Neural cell (in vitro differentiated cells): Measurements from ENCODE around the gene STPG3. TPM values are rescaled to one million over a fixed set of nuclear protein-coding genes. Genes with fewer than 3 reads are reported as not detected.
A peak's percentile ranks its signal among the peaks of the same experiment; 100 is the strongest.
"Not testable (repeated sequence)": the region's sequence is repeated elsewhere in the genome, so short reads cannot be mapped to it uniquely, and the experiment has no call there.

Source experiments
- H2AFZ ChIP-seq: fragments of 200-600, 300-800 bp; sonication (generic), shearing (Covaris generic); 2 replicates; pipeline ENCODE4 v1.6.0; 2014; ENCODE audit warnings: low read depth, mild to moderate bottlenecking, antibody characterized with exemption, low read length, moderate library complexity
- H3F3A ChIP-seq: fragments of 200-600 bp; shearing (Covaris generic); 2 replicates; pipeline ENCODE4 v1.6.1; 2016; ENCODE audit warnings: mild to moderate bottlenecking, moderate library complexity, mixed read lengths, antibody characterized with exemption, low read length; ENCODE audit not compliant: insufficient read depth, poor library complexity, severe bottlenecking
- H3K27ac ChIP-seq: fragments of 200-600, 300-800 bp; sonication (generic), shearing (Covaris generic); 2 replicates; pipeline ENCODE4 v1.5.1; 2014; ENCODE audit warnings: mild to moderate bottlenecking, low read length, moderate library complexity
- H3K27me3 ChIP-seq: fragments of 300-800, 200-600 bp; sonication (generic), shearing (Covaris generic); 2 replicates; pipeline ENCODE4 v1.6.0; 2014; ENCODE audit warnings: mild to moderate bottlenecking, low read depth, low read length, moderate library complexity; ENCODE audit not compliant: insufficient read depth
- H3K36me3 ChIP-seq: fragments of 300-800, 200-600 bp; sonication (generic), shearing (Covaris generic); 2 replicates; pipeline ENCODE4 v1.5.1; 2014; ENCODE audit warnings: mild to moderate bottlenecking, antibody characterized with exemption, low read length, moderate library complexity; ENCODE audit not compliant: insufficient read depth
- H3K4me2 ChIP-seq: fragments of 300-800, 200-600 bp; sonication (generic), shearing (Covaris generic); 2 replicates; pipeline ENCODE4 v1.6.0; 2014; ENCODE audit warnings: mild to moderate bottlenecking, low read length
- H3K4me3 ChIP-seq: fragments of 300-800, 200-600 bp; sonication (generic), shearing (Covaris generic); 2 replicates; pipeline ENCODE4 v1.5.1; 2014; ENCODE audit warnings: mild to moderate bottlenecking, low read length, moderate library complexity
- H3K79me2 ChIP-seq: fragments of 200-600 bp; shearing (Covaris generic); replicated peaks from 2 replicates; pipeline ENCODE4 v1.6.0; 2014; ENCODE audit warnings: mild to moderate bottlenecking, low read length, moderate library complexity; ENCODE audit not compliant: insufficient read depth
- H3K9ac ChIP-seq: fragments of 300-800, 200-600 bp; sonication (generic), shearing (Covaris generic); 2 replicates; pipeline ENCODE4 v1.6.1; 2016; ENCODE audit warnings: mild to moderate bottlenecking, low read length, mixed read lengths
- H3K9me2 ChIP-seq: fragments of 200-600 bp; shearing (Covaris generic); 2 replicates; pipeline ENCODE4 v1.6.1; 2016; ENCODE audit warnings: mild to moderate bottlenecking, low read length, mixed read lengths; ENCODE audit not compliant: insufficient read depth
- H3K9me3 ChIP-seq: fragments of 200-600, 300-800 bp; sonication (generic), shearing (Covaris generic); 2 replicates; pipeline ENCODE4 v1.6.1; 2016; ENCODE audit warnings: mild to moderate bottlenecking, mixed run types, low read length, moderate library complexity, mixed read lengths
- H4K20me1 ChIP-seq: fragments of 200-600 bp; shearing (Covaris generic); 2 replicates; pipeline ENCODE4 v1.6.1; 2016; ENCODE audit warnings: mild to moderate bottlenecking, mixed run types; ENCODE audit not compliant: insufficient read depth
- CTCF ChIP-seq: fragments of 450-650 bp; IDR thresholded peaks from 2 replicates; pipeline ENCODE4 v1.5.1; 2014; ENCODE audit warnings: antibody characterized with exemption, mild to moderate bottlenecking, moderate library complexity; ENCODE audit not compliant: poor library complexity, severe bottlenecking
- EP300 ChIP-seq: fragments of 450-650 bp; conservative IDR thresholded peaks from 2 replicates; pipeline ENCODE4 v1.6.1; 2014; ENCODE audit warnings: antibody characterized with exemption, mild to moderate bottlenecking, moderate library complexity; ENCODE audit not compliant: poor library complexity, severe bottlenecking
- EZH2 ChIP-seq: fragments of 200-600, 300-800 bp; shearing (Covaris generic), sonication (generic); IDR thresholded peaks from 2 replicates; pipeline ENCODE4 v1.6.1; 2014; ENCODE audit warnings: antibody characterized with exemption, low read length, borderline replicate concordance, mild to moderate bottlenecking; ENCODE audit not compliant: insufficient read depth, poor library complexity, severe bottlenecking
- MXI1 ChIP-seq: fragments of 450-650 bp; conservative IDR thresholded peaks from 2 replicates; pipeline ENCODE4 v1.6.1; 2014; ENCODE audit warnings: antibody characterized with exemption, mild to moderate bottlenecking; ENCODE audit not compliant: poor library complexity, severe bottlenecking
- POLR2AphosphoS5 ChIP-seq: IDR thresholded peaks from 2 replicates; pipeline ENCODE4 v1.6.1; 2012
- RAD21 ChIP-seq: fragments of 450-650 bp; conservative IDR thresholded peaks from 2 replicates; pipeline ENCODE4 v1.6.1; 2014; ENCODE audit warnings: antibody characterized with exemption, mild to moderate bottlenecking, moderate library complexity
- SMC3 ChIP-seq: fragments of 450-650 bp; conservative IDR thresholded peaks from 2 replicates; pipeline ENCODE4 v1.6.1; 2014; ENCODE audit warnings: antibody characterized with exemption, mild to moderate bottlenecking, moderate library complexity; ENCODE audit not compliant: poor library complexity
- polyA plus RNA-seq: library from polyadenylated mRNA; depleted of rRNA; stranded (reverse); fragments of >200 nt; gene quantifications from 2 replicates; pipeline ENCODE4 v1.2.3, GENCODE V29; 2014
- TF ChIP-seq, protein P1 (sequence below): IDR thresholded peaks from 2 replicates; pipeline ENCODE4 v1.6.1; 2012; ENCODE audit warnings: borderline replicate concordance

STPG3 gene
- polyA plus RNA-seq, 1 donor from 2014 or later = not detected

- TF ChIP-seq, protein P1, sequence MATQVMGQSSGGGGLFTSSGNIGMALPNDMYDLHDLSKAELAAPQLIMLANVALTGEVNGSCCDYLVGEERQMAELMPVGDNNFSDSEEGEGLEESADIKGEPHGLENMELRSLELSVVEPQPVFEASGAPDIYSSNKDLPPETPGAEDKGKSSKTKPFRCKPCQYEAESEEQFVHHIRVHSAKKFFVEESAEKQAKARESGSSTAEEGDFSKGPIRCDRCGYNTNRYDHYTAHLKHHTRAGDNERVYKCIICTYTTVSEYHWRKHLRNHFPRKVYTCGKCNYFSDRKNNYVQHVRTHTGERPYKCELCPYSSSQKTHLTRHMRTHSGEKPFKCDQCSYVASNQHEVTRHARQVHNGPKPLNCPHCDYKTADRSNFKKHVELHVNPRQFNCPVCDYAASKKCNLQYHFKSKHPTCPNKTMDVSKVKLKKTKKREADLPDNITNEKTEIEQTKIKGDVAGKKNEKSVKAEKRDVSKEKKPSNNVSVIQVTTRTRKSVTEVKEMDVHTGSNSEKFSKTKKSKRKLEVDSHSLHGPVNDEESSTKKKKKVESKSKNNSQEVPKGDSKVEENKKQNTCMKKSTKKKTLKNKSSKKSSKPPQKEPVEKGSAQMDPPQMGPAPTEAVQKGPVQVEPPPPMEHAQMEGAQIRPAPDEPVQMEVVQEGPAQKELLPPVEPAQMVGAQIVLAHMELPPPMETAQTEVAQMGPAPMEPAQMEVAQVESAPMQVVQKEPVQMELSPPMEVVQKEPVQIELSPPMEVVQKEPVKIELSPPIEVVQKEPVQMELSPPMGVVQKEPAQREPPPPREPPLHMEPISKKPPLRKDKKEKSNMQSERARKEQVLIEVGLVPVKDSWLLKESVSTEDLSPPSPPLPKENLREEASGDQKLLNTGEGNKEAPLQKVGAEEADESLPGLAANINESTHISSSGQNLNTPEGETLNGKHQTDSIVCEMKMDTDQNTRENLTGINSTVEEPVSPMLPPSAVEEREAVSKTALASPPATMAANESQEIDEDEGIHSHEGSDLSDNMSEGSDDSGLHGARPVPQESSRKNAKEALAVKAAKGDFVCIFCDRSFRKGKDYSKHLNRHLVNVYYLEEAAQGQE = no peak
Observed at GRCh38 chr9:137256362-137256761, 5.3 kb downstream of the STPG3 start (continued).

DNA sequence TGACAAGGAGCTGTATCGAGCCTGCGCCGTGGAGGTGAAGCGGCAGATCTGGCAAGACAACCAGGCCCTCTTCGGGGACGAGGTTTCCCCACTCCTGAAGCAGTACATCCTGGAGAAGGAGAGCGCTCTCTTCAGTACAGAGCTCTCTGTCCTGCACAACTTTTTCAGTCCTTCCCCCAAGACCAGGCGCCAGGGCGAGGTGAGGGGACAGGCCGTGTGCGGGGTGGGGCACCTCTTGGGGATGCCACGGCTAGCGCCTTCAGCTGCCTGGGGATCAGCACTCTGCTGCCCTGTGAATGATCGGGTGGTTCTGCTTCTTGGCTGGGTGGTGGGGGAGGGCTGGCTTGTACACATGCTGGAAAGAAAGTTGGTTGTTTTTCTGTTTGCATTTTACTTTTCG lies 5.8 kb downstream of the STPG3 start:
- no peak overlapping the region for H2AFZ ChIP-seq
- H3K9me2 ChIP-seq = no peaks in the 10 kb centered on the region
- no peak overlapping the region for H3K27ac ChIP-seq
- no peak for TF ChIP-seq RAD21
- TF ChIP-seq MXI1 = no peak
- no peak for TF ChIP-seq EZH2
- no peak for TF ChIP-seq POLR2AphosphoS5
- TF ChIP-seq, protein P1 = no peak
- TF ChIP-seq EP300 = no peak
- no peak for TF ChIP-seq SMC3
- H3K9me3 ChIP-seq = no peaks in the 10 kb centered on the region
- H3K36me3 ChIP-seq = no peaks in the 10 kb centered on the region
- H3K9ac ChIP-seq = no peak overlapping the region
- H3K79me2 ChIP-seq = peaks cover 10% of the 10 kb centered on the region
- no peaks in the 10 kb centered on the region for H3K27me3 ChIP-seq
- H3K4me3 ChIP-seq = peak overlapping the region; percentile 96
- H3F3A ChIP-seq = no peaks in the 10 kb centered on the region
- H3K4me2 ChIP-seq = no peak overlapping the region
- no peaks in the 10 kb centered on the region for H4K20me1 ChIP-seq

DNA sequence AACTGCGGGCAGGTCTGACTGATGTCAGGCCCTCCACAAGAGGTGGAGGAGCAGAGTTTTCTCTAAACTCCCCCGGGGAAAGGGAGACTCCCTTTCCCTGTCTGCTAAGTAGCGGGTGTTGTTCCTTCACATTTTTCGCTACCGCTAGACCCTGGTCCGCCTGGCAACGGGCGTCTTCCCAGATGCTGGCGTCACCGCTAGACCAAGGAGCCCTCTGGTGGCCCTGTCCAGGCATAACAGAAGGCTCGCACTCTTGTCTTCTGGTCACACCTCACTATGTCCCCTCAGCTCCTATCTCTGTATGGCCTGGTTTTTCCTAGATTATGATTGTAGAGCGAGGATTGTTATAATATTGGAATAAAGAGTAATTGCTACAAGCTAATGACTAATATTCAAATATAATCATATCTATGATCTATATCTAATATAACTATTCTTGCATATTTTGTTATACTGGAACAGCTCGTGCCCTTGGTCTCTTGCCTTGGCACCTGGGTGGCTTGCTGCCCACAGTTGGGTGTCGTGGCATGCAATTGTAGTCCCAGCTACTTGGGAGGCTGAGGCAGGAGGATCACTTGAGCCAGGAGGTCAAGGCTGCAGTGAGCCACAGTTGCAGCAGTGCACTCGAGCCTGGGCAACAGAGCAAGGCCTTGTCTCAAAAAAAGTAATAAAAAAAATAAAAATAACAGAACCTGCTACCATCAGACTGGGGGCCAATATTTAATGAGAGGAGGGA lies 11.3 kb downstream of the STPG3 start:
- not testable (repeated sequence) for H3F3A ChIP-seq, H2AFZ ChIP-seq, H3K9ac ChIP-seq, H3K4me2 ChIP-seq, H3K36me3 ChIP-seq, H4K20me1 ChIP-seq, H3K9me2 ChIP-seq, H3K9me3 ChIP-seq, H3K27ac ChIP-seq, H3K79me2 ChIP-seq, H3K27me3 ChIP-seq, H3K4me3 ChIP-seq
- TF ChIP-seq RAD21 = peak; percentile 29
- TF ChIP-seq CTCF = peak; percentile 56
- peak; percentile 48 for TF ChIP-seq SMC3
